Heart left ventricle (tissue), 16 donors: ENCODE data around the gene ASXL2. TPM values are rescaled to one million over a fixed set of nuclear protein-coding genes. Genes with fewer than 3 reads are reported as not detected.
"Not testable (repeated sequence)": the region's sequence is repeated elsewhere in the genome, so short reads cannot be mapped to it uniquely, and the experiment has no call there.

Experiments
- ATAC-seq, 4 donors: fragments of 200-7000 bp; cut with Tn5 transposase; one replicate each; pipeline ENCODE4 v1.9.1; 2020 to 2022; ENCODE audit warnings: moderate library complexity in 4 of 4, mild to moderate bottlenecking in 3 of 4, moderate number of reproducible peaks in 1 of 4
- DNase-seq, 5 donors: peaks; one replicate each; pipeline ENCODE4 v3.0.0-alpha.2; 2020
- H3K27ac ChIP-seq, 12 donors: fragments of 200-600 bp; sonication (generic) in 4 of 12; one replicate each; pipeline versions ENCODE4 v1.5.0 to v1.8.0; 2016 to 2022; ENCODE audit warnings: mild to moderate bottlenecking in 2 of 12
- H3K27me3 ChIP-seq, 9 donors: fragments of 200-600 bp; sonication (generic) in 2 of 9; one replicate each; pipeline versions ENCODE4 v1.5.1 to v1.8.0; 2016 to 2022; ENCODE audit warnings: mild to moderate bottlenecking in 3 of 9
- H3K36me3 ChIP-seq, 9 donors: fragments of 200-600 bp; sonication (generic) in 2 of 9; one replicate each; pipeline versions ENCODE4 v1.5.0 to v1.8.0; 2018 to 2022; ENCODE audit warnings: mild to moderate bottlenecking in 2 of 9
- H3K4me1 ChIP-seq, 12 donors: fragments of 200-600 bp; sonication (generic) in 4 of 12; one replicate each; pipeline versions ENCODE4 v1.5.0 to v1.8.0; 2016 to 2022; ENCODE audit warnings: mild to moderate bottlenecking in 3 of 12
- H3K4me3 ChIP-seq, 12 donors: fragments of 200-600 bp; sonication (generic) in 4 of 12; one replicate each; pipeline versions ENCODE4 v1.5.0 to v1.8.0; 2017 to 2022; ENCODE audit warnings: mild to moderate bottlenecking in 9 of 12, moderate library complexity in 4 of 12
- H3K9me3 ChIP-seq, 12 donors: fragments of 200-600 bp; sonication (generic) in 4 of 12; one replicate each; pipeline versions ENCODE4 v1.5.0 to v1.8.0; 2016 to 2022; ENCODE audit warnings: mild to moderate bottlenecking in 1 of 12
- POLR2A ChIP-seq, 2 donors: fragments of 450-650 bp; IDR thresholded peaks; one replicate each; pipeline ENCODE4 v1.6.1; 2017; ENCODE audit warnings: antibody characterized with exemption in 2 of 2, mild to moderate bottlenecking in 2 of 2, moderate library complexity in 2 of 2
- WGBS, 4 donors: extraction: QIAGEN DNeasy Blood & Tissue Kit in 2 of 4; methylation state at CpG; one replicate each; pipeline versions ENCODE4 v1.1.5 to v1.1.7; 2013 to 2018; 5-methylcytosine and 5-hydroxymethylcytosine counted together
- intact Hi-C, 10 donors: fragments of 100-400 bp; cut with DNase I; formaldehyde crosslinking; loops; one replicate each; pipeline versions ENCODE4 v1.11.1 to v1.14.2; 2022
- polyA plus RNA-seq, 2 donors: library from polyadenylated mRNA; stranded (reverse); fragments of 200-250 nt; gene quantifications; one replicate each; pipeline ENCODE4 v1.2.3, GENCODE V29; 2013
- total RNA-seq, 9 donors: library from RNA; depleted of rRNA in 2 of 9; stranded (reverse); fragments of >200 nt in 2 of 9; fragmentation: NEBNext Ultra II Directional in 3 of 9; extraction: Animal tissue kit (Norgen Biotek cat#: 25700) in 3 of 9; gene quantifications; one replicate each; pipeline versions ENCODE4 v1.1.0 to v1.2.4, GENCODE V29; 2016 to 2023
- TF ChIP-seq, protein P1 (sequence below), 12 donors: fragments of 200-600 bp; sonication (generic) in 4 of 12; IDR thresholded peaks; one replicate each; pipeline versions ENCODE4 v1.5.0 to v1.8.0; 2018 to 2022; ENCODE audit warnings: antibody characterized with exemption in 12 of 12, mild to moderate bottlenecking in 5 of 12
- donor health status: ischemic (EF 13 %, LVEDD 7.1; RV severe dilation, severe dysfunction).
- donor health status: healthy with polysubstance abuse.
- donor health status: DM: no; HTN: yes; CAD: no.
- donor health status: DM: no; HTN: no; CAD: no.
- donor health status: ischemic (EF 25% LVEDD 6.9; RV normal size, moderate dysfunction).
- donor health status: ischemic (EF 25% LVEDD 5.7; RV mildly dilated, moderate dysfunction).
- donor health status: healthy.
- donor health status: DM: yes; HTN: yes; CAD: no.
- donor health status: ischemic (EF 35%, LVEDD 5.7; RV mildly dilated, moderate dysfunction).
- donor health status: nonischemic (EF 11% LVEDD 7.7; RV severe dilation, severe dysfunction).
- donor health status: DM: yes; HTN: yes; CAD: no.
- donor health status: PGD.
- donor health status: ischemic (EF 29% LVEDD 5.4; RV normal size, mild dysfunction).
- donor health status: nonischemic (EF 23%, LVEDD 6.1; RV moderate dilation, normal function).

Gene ASXL2
- total and polyA plus RNA-seq, 11 donors: 1.9 to 35.3 (median 23.0) TPM

- no peaks in the 10 kb centered on the region for H3K9me3 ChIP-seq
- DNase-seq (no peak), ATAC-seq (no peak)
- no peak overlapping the region for H3K4me3 ChIP-seq
- peaks cover 0 to 3% (median 0%) of the 10 kb centered on the region in 9 donors for H3K27me3 ChIP-seq
- intact Hi-C loops: no loop called here
- H3K27ac ChIP-seq: no peak overlapping the region
- H3K4me1 ChIP-seq: no peaks in the 10 kb centered on the region
- H3K36me3 ChIP-seq: no peaks in the 10 kb centered on the region
- TF ChIP-seq, protein P1, sequence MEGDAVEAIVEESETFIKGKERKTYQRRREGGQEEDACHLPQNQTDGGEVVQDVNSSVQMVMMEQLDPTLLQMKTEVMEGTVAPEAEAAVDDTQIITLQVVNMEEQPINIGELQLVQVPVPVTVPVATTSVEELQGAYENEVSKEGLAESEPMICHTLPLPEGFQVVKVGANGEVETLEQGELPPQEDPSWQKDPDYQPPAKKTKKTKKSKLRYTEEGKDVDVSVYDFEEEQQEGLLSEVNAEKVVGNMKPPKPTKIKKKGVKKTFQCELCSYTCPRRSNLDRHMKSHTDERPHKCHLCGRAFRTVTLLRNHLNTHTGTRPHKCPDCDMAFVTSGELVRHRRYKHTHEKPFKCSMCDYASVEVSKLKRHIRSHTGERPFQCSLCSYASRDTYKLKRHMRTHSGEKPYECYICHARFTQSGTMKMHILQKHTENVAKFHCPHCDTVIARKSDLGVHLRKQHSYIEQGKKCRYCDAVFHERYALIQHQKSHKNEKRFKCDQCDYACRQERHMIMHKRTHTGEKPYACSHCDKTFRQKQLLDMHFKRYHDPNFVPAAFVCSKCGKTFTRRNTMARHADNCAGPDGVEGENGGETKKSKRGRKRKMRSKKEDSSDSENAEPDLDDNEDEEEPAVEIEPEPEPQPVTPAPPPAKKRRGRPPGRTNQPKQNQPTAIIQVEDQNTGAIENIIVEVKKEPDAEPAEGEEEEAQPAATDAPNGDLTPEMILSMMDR (IDR thresholded peaks at IDR 0.05): no peak
- TF ChIP-seq POLR2A (IDR thresholded peaks at IDR 0.05): no peak
- WGBS, 4 donors: 25 to 36% (median 30%) methylated on average over 10 of the region's 10 CpGs
These were observed 34.8 kb upstream of the ASXL2 start for GRCh38 chr2:25912851-25913695.

DNA sequence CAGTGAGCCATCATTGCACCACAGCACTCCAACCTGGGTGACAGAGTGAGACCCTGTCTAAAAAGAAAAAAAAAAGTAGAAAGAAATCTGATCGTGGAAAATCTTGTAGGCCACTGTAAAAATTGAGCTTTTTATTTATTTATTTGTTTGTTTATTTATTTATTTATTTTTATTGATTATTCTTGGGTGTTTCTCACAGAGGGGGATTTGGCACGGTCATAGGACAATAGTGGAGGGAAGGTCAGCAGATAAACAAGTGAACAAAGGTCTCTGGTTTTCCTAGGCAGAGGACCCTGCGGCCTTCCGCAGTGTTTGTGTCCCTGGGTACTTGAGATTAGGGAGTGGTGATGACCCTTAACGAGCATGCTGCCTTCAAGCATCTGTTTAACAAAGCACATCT lies 31.3 kb upstream of the ASXL2 start:
- WGBS, 4 donors: 69 to 78% (median 73%) methylated on average over 5 of the region's 5 CpGs
- H3K36me3 ChIP-seq, H3K4me1 ChIP-seq, ATAC-seq, H3K27ac ChIP-seq, H3K9me3 ChIP-seq, H3K27me3 ChIP-seq, intact Hi-C loops, H3K4me3 ChIP-seq, DNase-seq: not testable (repeated sequence)

- H3K4me1 ChIP-seq: no peaks in the 10 kb centered on the region
- no peaks in the 10 kb centered on the region for H3K27me3 ChIP-seq
- 69 to 90% (median 78%) methylated on average over 2 of the region's 2 CpGs for WGBS, 4 donors
- no peak for TF ChIP-seq POLR2A (IDR thresholded peaks at IDR 0.05)
- TF ChIP-seq, protein P1 (IDR thresholded peaks at IDR 0.05): no peak
- no peaks in the 10 kb centered on the region for H3K36me3 ChIP-seq
- H3K9me3 ChIP-seq: no peaks in the 10 kb centered on the region
- no peak overlapping the region for H3K27ac ChIP-seq
- ATAC-seq (no peak), DNase-seq (no peak)
- intact Hi-C loops: no loop called here
- no peak overlapping the region for H3K4me3 ChIP-seq
These were observed 26.8 kb upstream of the ASXL2 start for GRCh38 chr2:25905126-25905525.

- no peaks in the 10 kb centered on the region for H3K9me3 ChIP-seq
- no peak overlapping the region for H3K4me3 ChIP-seq
- DNase-seq: no peak
- no peak for ATAC-seq
- no peaks in the 10 kb centered on the region for H3K27me3 ChIP-seq
- no peaks in the 10 kb centered on the region for H3K36me3 ChIP-seq
- no peak overlapping the region for H3K27ac ChIP-seq
- TF ChIP-seq, protein P1 (IDR thresholded peaks at IDR 0.05): no peak
- no peak for TF ChIP-seq POLR2A (IDR thresholded peaks at IDR 0.05)
- H3K4me1 ChIP-seq: no peaks in the 10 kb centered on the region
- WGBS, 4 donors: 61 to 74% (median 71%) methylated on average over 5 of the region's 5 CpGs
- intact Hi-C loops: no loop called here
These were observed 25.0 kb upstream of the ASXL2 start for GRCh38 chr2:25903216-25903776.
